ENCODE measurements around the gene TMEM217.

The TMEM217 gene

GRCh38 chr6:37168163-37168758 lies 89.7 kb downstream of the TMEM217 start:
- peak overlapping the region; percentile 99 for H3K27ac Mint-ChIP-seq
- no peak for DNase-seq (ENCODE audit: low spot score in 2 of 2)
- H3K36me3 Mint-ChIP-seq = peaks cover 46% of the 10 kb centered on the region

GRCh38 chr6:37162740-37163139 lies 95.2 kb downstream of the TMEM217 start:
- Mint-ChIP-seq H3K27ac (no peak overlapping the region), H3K9me3 (no peaks in the 10 kb centered on the region), H3K4me3 (no peak overlapping the region), H3K4me1 (peaks cover 10% of the 10 kb centered on the region), H3K36me3 (no peaks in the 10 kb centered on the region)
- no peak for DNase-seq (ENCODE audit: low spot score in 2 of 2)
- no peak for ATAC-seq

More at GRCh38 chr6:37168163-37168758, 89.7 kb downstream of the TMEM217 start:
- Mint-ChIP-seq H3K4me3 (peak overlapping the region; percentile 96), H3K9me3 (no peaks in the 10 kb centered on the region), H3K4me1 (peaks cover 30% of the 10 kb centered on the region)
- ATAC-seq = no peak
